ENCODE measurements around the gene SCAI.
"Not testable (repeated sequence)": the region's sequence is repeated elsewhere in the genome, so short reads cannot be mapped to it uniquely, and the experiment has no call there.

Gene SCAI

DNA sequence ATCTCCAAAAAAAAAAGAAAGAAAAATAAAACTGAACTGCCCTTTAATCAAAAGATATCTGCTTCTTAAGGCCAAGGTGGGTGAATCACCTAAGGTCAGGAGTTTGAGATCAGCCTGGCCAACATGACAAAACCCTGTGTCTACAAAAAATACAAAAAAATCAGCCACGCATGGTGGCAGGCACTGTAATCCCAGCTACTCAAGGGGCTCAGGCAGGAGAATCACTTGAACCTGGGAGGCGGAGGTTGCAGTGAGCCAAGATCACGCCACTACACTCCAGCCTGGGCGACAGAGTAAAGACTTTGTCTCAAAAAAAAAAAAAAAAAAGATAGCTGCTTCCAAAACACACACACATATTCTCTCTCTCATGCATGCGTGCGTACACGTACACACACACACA is 17.8 kb downstream of the SCAI start:
- H3K79me2 ChIP-seq (ENCODE audit: insufficient read depth, low read length) = peaks cover 21% of the 10 kb centered on the region
- H3K9ac ChIP-seq (ENCODE audit: low read length) = no peak overlapping the region
- H3K4me2 ChIP-seq (ENCODE audit: low read depth, low read length, poor library complexity, severe bottlenecking) = no peak overlapping the region

DNA sequence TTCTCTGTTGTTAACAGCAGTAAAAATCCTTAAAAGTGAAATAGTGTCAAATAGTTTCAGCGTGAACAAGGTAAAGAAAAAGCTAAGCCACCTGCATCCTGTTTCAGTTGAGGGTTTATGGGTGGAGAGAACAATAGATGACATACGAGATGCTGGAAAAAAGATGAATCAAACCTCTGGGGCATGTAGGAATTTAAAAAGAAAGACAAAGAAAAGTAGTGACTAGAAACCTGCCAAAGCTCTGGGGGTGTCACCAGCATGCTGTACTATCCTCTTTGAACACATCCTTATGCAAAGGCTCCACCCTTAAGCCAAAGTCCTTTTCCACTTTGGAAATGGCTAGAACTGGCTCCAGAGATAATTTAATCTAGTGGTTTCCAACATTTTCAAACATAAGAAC is 22.2 kb downstream of the SCAI start:
- Histone ChIP-seq H2AFZ (ENCODE audit: low read depth, low read length, severe bottlenecking) (no peak overlapping the region), H3K27ac (ENCODE audit: low read depth, low read length) (no peak overlapping the region), H3K4me2 (ENCODE audit: low read depth, low read length, poor library complexity, severe bottlenecking) (peak overlapping the region; percentile 25), H3K36me3 (ENCODE audit: low read length) (no peaks in the 10 kb centered on the region), H3K79me2 (ENCODE audit: insufficient read depth, low read length) (peaks cover 14% of the 10 kb centered on the region), H3K9me2 (replicated peaks; ENCODE audit: insufficient read depth, low read length) (no peaks in the 10 kb centered on the region), H3K9ac (ENCODE audit: low read length) (no peak overlapping the region), H3K27me3 (ENCODE audit: low read length) (no peaks in the 10 kb centered on the region), H3K9me3 (ENCODE audit: insufficient read depth, low read length) (no peaks in the 10 kb centered on the region), H3F3A (ENCODE audit: insufficient read depth) (peaks cover 11% of the 10 kb centered on the region; the same call in 1 of the 2 replicates), H4K20me1 (ENCODE audit: low read depth, low read length) (no peaks in the 10 kb centered on the region), H3K4me3 (ENCODE audit: insufficient read depth, low read length, poor library complexity, severe bottlenecking) (no peak overlapping the region)
- no peak for TF ChIP-seq EZH2phosphoT487 (conservative IDR thresholded peaks at IDR 0.05; ENCODE audit: low read length)
- TF ChIP-seq, protein P1, sequence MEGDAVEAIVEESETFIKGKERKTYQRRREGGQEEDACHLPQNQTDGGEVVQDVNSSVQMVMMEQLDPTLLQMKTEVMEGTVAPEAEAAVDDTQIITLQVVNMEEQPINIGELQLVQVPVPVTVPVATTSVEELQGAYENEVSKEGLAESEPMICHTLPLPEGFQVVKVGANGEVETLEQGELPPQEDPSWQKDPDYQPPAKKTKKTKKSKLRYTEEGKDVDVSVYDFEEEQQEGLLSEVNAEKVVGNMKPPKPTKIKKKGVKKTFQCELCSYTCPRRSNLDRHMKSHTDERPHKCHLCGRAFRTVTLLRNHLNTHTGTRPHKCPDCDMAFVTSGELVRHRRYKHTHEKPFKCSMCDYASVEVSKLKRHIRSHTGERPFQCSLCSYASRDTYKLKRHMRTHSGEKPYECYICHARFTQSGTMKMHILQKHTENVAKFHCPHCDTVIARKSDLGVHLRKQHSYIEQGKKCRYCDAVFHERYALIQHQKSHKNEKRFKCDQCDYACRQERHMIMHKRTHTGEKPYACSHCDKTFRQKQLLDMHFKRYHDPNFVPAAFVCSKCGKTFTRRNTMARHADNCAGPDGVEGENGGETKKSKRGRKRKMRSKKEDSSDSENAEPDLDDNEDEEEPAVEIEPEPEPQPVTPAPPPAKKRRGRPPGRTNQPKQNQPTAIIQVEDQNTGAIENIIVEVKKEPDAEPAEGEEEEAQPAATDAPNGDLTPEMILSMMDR (IDR thresholded peaks at IDR 0.05; ENCODE audit: insufficient read depth, low read length, poor library complexity, severe bottlenecking) = no peak

More for the DNA sequence above, 17.8 kb downstream of the SCAI start:
- H3F3A ChIP-seq (ENCODE audit: insufficient read depth) = no peaks in the 10 kb centered on the region
- no peaks in the 10 kb centered on the region for H4K20me1 ChIP-seq (ENCODE audit: low read depth, low read length)
- H3K36me3 ChIP-seq (ENCODE audit: low read length) = no peaks in the 10 kb centered on the region
- H3K27me3 ChIP-seq (ENCODE audit: low read length) = no peaks in the 10 kb centered on the region
- H3K9me3 ChIP-seq (ENCODE audit: insufficient read depth, low read length) = no peaks in the 10 kb centered on the region
- no peak overlapping the region for H3K27ac ChIP-seq (ENCODE audit: low read depth, low read length)
- no peak for TF ChIP-seq EZH2phosphoT487 (conservative IDR thresholded peaks at IDR 0.05; ENCODE audit: low read length)
- TF ChIP-seq, protein P1 (IDR thresholded peaks at IDR 0.05; ENCODE audit: insufficient read depth, low read length, poor library complexity, severe bottlenecking) = no peak
- no peaks in the 10 kb centered on the region for H3K9me2 ChIP-seq (replicated peaks; ENCODE audit: insufficient read depth, low read length)
- H3K4me3 ChIP-seq (ENCODE audit: insufficient read depth, low read length, poor library complexity, severe bottlenecking) = no peak overlapping the region
- no peak overlapping the region for H2AFZ ChIP-seq (ENCODE audit: low read depth, low read length, severe bottlenecking)

DNA sequence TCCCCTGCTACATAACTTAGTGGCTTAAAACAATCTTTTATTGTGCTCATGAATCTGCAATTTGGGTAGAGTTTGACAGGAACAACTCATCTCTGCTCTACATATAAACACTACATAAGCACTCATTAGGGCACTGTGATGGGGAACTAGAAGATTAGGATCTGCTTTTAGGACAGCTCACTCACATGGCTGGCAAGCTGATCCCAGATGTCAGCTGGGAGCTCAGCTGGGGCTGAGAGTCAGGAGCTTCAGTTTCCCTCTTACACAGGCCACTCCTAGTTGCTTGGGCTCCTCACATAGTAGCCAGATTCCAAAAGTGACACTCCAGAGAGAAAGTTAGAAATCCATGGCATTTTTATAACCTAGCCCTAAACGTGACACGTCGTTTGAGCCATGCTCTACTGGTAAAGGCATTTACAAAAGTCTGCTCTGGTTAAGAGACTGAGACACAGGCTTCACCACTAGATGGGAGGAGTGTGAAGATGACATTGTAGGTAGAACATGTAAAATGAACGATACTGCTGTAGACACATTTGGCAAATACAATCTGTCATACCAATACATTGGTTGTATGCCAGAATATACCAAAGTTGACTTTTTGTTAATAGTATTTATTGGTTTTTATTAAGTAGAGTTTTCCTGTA is 23.6 kb downstream of the SCAI start:
- Histone ChIP-seq H4K20me1 (ENCODE audit: low read depth, low read length) (no peaks in the 10 kb centered on the region), H3K4me3 (ENCODE audit: insufficient read depth, low read length, poor library complexity, severe bottlenecking) (no peak overlapping the region)
- TF ChIP-seq, protein P1 (IDR thresholded peaks at IDR 0.05; ENCODE audit: insufficient read depth, low read length, poor library complexity, severe bottlenecking) = no peak
- TF ChIP-seq EZH2phosphoT487 (conservative IDR thresholded peaks at IDR 0.05; ENCODE audit: low read length) = no peak

DNA sequence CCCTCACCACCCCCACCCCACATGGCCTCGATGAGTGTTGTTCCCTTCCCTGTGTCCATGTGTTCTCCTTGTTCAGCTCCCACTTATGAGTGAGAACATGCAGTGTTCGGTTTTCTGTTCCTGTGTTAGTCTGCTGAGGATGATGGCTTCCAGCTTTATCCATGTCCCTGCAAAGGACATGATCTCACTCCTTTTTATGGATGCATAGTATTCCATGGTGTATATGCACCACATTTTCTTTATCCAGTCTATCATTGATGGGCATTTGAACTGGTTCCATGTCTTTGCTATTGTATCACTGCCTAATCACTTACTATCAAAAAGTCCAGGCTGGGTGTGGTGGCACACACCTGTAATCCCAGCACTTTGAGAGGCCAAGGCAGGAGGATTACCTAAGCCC is 24.6 kb downstream of the SCAI start:
- H3K27me3 ChIP-seq (ENCODE audit: low read length); H4K20me1 ChIP-seq (ENCODE audit: low read depth, low read length); H3K9me3 ChIP-seq (ENCODE audit: insufficient read depth, low read length); H3K9ac ChIP-seq (ENCODE audit: low read length); H3K9me2 ChIP-seq (replicated peaks; ENCODE audit: insufficient read depth, low read length); H3K4me2 ChIP-seq (ENCODE audit: low read depth, low read length, poor library complexity, severe bottlenecking); H3K27ac ChIP-seq (ENCODE audit: low read depth, low read length); H3K4me3 ChIP-seq (ENCODE audit: insufficient read depth, low read length, poor library complexity, severe bottlenecking); H3K36me3 ChIP-seq (ENCODE audit: low read length); H2AFZ ChIP-seq (ENCODE audit: low read depth, low read length, severe bottlenecking); H3K79me2 ChIP-seq (ENCODE audit: insufficient read depth, low read length): not testable (repeated sequence)
- peaks cover 11% of the 10 kb centered on the region; the same call in 1 of the 2 replicates for H3F3A ChIP-seq (ENCODE audit: insufficient read depth)

More for the DNA sequence above, 23.6 kb downstream of the SCAI start:
- Histone ChIP-seq H3K36me3 (ENCODE audit: low read length) (no peaks in the 10 kb centered on the region), H3K9me3 (ENCODE audit: insufficient read depth, low read length) (no peaks in the 10 kb centered on the region), H3F3A (ENCODE audit: insufficient read depth) (peaks cover 11% of the 10 kb centered on the region; the same call in 1 of the 2 replicates), H3K9ac (ENCODE audit: low read length) (no peak overlapping the region), H3K79me2 (ENCODE audit: insufficient read depth, low read length) (peaks cover 14% of the 10 kb centered on the region; the same call in 1 of the 2 replicates), H3K4me2 (ENCODE audit: low read depth, low read length, poor library complexity, severe bottlenecking) (no peak overlapping the region), H2AFZ (ENCODE audit: low read depth, low read length, severe bottlenecking) (no peak overlapping the region), H3K27me3 (ENCODE audit: low read length) (no peaks in the 10 kb centered on the region), H3K9me2 (replicated peaks; ENCODE audit: insufficient read depth, low read length) (no peaks in the 10 kb centered on the region), H3K27ac (ENCODE audit: low read depth, low read length) (no peak overlapping the region)

DNA sequence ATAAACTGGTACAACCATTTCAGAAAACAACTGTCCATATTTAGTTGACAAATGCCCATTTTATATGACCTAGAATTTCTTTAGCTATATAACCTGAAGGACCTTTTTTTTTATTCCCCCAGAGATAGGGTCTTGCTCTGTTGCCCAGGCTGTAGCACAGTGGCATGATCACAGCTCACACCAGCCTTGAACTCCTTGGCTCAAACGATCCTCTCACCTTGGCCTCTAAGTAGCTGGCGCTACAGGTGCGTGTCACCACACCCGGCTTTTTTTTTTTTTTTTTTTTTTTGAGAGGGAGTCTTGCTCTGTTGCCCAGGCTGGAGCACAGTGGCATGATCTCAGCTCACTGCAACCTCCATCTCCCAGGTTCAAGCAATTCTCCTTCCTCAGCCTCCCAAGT is 28.8 kb downstream of the SCAI start:
- not testable (repeated sequence) for H4K20me1 ChIP-seq (ENCODE audit: low read depth, low read length); H3K27ac ChIP-seq (ENCODE audit: low read depth, low read length); H3K9ac ChIP-seq (ENCODE audit: low read length); H3K4me2 ChIP-seq (ENCODE audit: low read depth, low read length, poor library complexity, severe bottlenecking); H3K27me3 ChIP-seq (ENCODE audit: low read length); H3K9me2 ChIP-seq (replicated peaks; ENCODE audit: insufficient read depth, low read length); H3K36me3 ChIP-seq (ENCODE audit: low read length); H3K4me3 ChIP-seq (ENCODE audit: insufficient read depth, low read length, poor library complexity, severe bottlenecking); H3K9me3 ChIP-seq (ENCODE audit: insufficient read depth, low read length); H2AFZ ChIP-seq (ENCODE audit: low read depth, low read length, severe bottlenecking)
- Histone ChIP-seq H3F3A (ENCODE audit: insufficient read depth) (peaks cover 11% of the 10 kb centered on the region; the same call in 1 of the 2 replicates), H3K79me2 (ENCODE audit: insufficient read depth, low read length) (peaks cover 13% of the 10 kb centered on the region; the same call in 1 of the 2 replicates)

Data from SU-DHL-6 (cell line).